NCI-H2196 (cell line): ENCODE data around the gene METTL25.

Source experiments
- DNase-seq: peaks from one replicate; lab custom pipeline; 2025; ENCODE audit not compliant: unreplicated experiment; lab: John Stamatoyannopoulos, UW

Gene METTL25

DNA sequence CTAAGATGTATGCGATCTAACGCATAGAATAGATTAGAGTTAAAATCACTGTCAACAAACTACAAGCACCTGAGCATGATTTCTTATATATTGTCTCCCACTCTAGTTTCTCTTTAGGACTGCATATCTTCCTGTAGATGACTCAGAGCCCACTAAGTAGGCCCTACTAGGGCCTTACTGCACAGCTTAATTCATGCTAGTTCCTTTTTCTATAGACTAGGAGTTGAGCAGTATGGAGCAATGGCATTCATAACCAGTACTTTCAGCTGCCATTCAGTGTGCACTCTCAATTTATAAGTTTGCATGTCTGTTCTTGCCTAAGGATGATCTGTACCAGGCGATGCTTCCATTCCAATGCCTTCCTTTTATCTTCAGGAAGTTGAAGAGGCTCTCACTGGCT lies 103.5 kb downstream of the METTL25 start:
- DNase-seq, result no peak

DNA sequence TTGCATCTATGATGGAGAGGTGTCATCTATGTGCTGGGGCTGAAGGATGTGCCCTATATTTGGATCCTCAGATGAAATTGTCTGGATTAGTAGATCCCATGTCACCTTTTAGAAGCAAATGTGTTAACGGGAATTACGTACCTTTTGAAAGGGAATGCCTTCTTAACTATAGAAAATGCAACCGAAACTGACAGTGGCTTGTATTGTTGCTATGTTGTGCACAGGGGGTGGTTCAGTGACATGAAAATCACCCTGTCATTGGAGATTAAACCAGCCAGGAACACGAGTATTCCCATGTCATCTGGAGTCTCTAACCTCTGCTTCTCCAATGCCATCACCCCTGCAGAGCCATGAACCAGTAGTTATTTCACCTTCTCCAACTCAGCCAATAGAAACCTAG lies 110.2 kb downstream of the METTL25 start:
- DNase-seq, result no peak

DNA sequence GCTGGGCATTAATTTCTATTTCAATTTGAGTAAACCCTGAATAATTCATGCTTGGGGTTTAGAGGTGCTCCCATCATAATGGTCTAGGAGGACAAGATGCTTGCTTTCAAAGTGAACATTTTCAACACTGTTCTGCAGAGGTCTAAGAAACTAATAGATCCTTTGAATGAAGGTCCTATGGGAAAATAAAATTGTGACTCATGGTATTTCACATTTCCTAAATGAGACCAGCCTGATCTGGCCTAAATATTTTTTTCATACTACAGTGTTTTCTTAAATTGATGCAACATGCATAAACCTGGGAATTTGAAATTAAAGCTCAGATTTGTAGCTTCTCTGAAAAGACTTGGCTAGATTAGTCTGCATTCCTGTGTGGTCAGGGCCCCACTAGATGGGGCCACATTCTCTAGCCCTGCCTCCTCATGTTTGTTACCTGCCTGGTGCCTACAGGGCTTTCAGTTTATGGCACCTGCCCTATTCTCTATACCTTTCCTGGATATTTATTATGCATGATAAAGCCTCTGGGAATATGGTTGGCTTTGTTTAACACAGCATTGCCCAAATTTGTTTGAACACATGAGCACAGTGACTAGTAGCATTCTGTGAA lies 112.7 kb downstream of the METTL25 start:
- DNase-seq, result no peak

DNA sequence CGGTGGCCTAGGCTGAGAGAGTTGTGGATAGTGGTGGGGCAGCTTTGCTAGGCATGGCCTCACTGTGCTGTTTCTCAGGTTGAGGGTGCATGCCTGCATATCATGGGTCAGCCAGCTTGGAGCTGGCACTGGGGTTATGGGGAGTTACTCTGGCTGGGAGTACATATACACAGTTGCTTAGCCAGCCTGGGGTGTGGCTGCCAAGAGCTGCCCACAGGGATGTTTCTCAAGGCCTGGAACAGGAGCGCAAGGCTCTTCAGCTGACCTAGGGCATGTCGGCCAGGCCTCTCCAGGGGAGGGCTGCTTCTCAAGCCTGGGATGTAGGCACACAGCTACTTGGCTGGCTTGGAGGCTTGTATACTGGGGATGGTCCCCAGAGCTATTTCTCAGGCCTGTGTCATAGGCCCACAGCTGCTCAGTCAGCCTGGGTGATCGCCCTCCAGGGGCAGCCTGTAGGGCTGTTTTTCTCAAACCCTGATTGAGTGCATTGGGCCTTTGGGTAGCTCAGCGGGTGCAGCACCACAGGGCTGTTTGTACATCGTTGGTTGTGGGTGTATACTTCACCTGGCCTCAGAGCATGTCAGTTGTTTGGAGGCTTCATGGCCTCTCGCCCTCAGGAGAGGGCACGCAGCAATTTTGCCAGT lies 114.9 kb downstream of the METTL25 start:
- DNase-seq, result no peak

DNA sequence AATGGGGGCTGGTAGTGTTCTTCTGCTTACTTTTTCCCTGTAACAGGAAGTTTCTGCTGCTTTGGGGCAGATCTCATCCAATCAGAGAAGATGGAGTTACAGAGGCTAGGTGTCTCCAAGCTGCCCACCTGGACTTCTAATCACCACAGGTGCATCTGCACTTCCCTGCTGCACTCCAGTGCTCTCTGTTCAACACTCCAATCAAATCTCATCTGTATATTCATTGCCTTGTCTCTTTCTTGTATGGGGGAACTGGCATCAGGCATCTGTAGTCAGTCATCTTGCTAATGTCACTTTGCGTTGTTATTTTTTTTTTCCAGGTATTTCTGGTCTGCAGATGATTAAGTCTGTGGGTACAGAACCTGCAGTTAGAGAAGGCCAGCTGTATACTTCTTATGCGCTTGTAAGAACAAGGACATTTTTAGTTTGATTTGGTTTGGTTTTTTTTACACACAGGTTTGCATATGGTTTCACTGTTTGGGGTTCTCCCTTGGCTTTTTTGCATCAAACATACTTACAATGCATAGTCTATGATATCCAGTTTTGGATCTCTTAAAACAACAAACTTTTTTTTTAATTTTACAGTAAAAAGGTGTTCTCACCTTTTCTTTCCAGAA lies 116.0 kb downstream of the METTL25 start:
- no peak for DNase-seq

DNA sequence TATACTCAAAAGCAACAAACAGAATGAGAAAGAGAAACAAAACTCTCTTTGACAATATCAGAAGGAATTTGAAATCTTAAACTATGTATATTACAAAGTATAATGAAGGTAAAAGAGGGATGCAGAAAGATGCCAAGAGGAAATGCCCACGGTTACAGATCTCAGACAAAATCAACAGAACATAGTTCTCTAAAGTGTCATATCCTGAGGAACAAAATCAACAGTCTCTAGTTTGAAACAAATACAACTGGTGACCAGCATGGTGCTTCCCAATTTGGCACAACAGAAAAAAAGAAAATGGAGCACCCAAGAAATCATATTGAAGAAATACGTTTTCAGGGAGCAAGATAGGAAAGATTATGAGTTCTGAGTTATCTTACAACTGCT lies 116.5 kb downstream of the METTL25 start:
- DNase-seq, result no peak

DNA sequence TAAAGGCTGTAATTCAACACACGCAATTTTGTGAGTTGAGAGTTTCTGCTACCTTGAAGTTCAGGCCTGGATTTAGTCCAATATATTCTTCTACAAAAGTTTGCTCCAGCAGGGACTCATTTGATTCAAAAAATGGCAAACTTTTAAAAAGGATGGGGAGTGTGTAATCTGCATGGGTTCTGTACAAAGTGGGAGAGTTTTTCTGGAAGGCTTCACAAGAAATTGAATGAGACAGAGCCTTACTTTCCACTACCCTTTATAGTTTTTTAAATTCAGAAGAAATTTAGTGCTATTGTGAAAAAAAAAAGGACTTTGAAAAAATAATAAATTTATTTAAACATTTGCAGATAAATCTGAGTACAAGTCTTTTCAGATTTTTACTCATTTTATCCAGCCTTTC lies 116.9 kb downstream of the METTL25 start:
- no peak for DNase-seq

DNA sequence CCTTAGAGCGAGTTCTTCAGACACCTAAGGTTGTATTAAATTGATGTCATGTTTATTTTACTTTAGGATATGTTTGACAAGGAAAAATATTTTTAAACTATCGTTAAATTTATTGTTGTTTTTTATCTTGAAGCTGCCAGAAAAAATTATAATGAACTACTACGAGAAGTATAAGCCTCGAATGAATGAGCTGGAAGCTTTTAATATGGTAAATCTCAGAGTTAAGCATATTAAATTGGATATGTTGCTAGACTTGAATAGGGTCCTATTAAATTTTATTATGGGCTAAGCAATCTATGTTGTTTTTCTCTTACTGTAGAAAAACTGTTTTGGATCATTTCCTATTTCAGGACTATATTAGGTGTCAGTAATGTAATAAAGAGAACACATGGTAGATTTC lies 118.2 kb downstream of the METTL25 start:
- no peak for DNase-seq

DNA sequence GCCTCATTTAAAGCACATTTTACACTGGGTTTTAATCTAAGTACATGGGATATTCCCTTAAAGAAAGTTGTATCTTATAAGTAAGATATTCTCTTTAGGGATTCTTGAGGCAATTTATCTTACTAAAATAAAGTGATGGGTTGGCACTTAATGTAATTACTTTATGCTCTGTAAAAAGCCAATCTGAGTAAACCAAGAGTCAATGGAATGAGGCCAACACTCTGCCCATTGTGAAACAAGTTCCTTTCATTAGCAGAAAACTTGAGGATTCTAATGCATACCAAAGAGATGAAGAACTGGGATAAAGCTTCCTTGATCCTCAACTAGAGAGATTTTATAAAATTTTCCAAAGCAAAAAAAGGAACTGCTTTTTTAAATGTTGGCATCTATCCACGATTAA lies 121.2 kb downstream of the METTL25 start:
- DNase-seq, result no peak

DNA sequence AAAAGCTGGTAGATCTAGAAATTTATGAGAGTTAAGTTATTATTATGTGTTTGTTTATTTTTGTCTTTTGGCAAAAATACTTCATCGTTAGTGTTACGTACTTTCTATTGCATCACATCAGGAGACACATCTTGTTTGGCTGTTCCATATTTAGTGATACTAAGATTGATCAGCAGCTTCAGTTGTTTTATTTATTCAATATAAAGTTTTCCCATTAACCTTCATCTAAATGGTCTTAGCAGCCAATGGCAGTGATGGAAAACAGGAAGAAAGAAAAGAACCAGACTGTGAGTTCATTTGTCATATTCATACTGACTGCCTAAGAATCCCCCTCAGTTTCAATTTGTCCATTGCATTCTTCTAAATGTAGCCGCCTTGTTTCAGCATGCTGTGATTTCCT lies 122.3 kb downstream of the METTL25 start:
- no peak for DNase-seq

DNA sequence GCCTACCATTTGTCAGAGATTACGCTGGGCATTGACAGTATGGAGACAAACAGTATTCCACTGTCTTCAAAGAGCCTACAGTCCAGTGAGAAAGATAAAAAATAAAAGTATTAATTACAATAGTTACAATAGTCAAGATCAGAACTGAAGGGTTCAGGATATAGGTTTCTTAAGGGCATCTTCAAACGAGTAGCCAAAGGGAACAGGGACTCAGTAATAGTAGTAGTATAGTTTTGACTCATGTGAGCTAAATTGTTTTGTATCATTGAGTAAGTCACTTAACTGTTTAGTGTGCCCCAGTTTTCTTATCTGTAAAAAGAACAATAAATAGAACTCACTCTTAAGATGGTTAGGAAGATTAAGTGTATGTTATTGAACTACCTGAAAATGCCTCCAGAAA lies 123.6 kb downstream of the METTL25 start:
- no peak for DNase-seq

DNA sequence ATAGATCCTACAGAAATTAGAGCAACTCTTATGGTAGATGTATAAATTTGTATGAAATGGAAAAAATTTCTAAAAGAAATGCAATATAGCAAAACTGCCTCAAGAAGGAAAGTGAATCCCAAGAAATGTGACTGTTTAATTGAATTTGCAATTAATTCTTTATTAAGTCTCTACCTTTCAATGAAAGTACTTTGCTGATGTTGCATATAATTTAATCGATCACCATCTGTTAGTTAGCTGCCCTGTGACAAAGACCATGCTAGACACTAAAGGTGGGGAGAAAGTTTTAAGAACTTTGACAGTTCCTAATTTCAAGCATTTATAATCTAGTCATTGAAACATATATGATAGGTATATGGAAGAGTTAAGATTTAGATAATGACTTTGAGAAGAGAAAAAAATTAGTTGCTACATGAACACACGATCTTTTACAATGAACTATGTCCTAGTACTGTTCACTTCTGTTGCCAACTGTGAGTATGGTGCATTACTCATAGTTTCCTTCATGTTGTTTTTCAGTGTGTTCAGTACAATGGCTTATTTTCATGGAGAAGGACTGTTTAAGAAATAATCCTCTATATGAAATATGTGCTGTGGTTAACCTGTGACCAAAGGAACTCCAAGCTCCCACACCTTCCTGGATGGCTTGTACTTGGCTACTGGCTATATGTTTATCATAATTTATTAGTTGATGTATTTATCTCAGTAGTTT lies 128.4 kb downstream of the METTL25 start:
- no peak for DNase-seq

DNA sequence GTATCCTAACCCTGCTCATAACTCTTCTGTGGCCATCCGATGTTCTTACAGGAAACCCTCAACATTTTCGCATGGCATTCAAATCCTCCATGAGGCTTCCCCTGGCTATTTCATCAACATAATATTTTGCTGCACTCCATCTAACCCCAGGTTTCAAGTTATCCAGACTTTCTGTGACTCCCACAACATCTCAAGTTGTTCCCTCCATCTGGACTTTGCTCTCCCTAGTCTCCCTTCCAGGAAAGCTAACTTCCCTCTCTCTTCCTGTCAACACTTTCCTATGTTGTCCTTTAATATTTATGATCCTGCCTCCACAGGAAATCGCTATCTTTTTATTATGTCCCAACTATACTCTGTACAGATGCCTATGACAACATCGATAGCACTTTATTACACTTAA lies 146.1 kb downstream of the METTL25 start:
- no peak for DNase-seq

DNA sequence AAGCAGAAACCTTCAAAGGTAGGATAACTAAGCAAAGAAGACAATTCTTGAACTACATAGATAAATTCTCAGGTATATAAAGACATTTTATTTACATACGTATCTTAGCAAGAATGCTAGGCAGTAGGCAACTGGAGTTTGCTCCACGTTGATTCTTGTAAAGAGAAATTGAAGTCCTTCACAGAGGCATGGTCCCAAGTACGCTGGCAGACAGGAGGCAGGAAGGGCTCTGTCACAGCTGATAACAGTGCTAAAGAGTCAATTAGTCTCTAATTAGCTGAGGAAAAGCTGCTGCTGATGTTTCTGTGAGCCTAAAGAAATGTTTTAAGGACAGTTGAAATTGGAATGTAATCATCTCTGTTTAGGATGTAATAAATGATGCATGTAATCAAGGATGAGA lies 146.8 kb downstream of the METTL25 start:
- DNase-seq, result no peak

DNA sequence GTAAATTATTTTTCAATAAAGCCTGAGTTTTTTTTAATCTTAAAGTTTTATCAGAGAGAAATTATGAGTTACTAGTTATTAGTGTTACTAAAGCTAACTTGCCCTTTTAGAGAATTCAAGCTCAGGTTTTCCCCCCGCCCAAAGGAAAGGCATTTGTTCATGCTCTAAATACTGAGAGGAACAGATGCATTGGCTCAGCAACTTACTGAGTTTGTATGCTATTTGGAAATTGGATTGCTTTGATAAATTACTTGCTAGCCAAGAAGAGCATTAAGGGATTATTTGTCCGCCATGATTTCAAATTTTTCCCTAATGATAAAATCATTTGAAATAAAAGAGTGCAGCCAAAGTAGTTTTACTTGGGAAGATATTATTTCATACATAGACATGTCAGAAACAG lies 149.4 kb downstream of the METTL25 start:
- no peak for DNase-seq

DNA sequence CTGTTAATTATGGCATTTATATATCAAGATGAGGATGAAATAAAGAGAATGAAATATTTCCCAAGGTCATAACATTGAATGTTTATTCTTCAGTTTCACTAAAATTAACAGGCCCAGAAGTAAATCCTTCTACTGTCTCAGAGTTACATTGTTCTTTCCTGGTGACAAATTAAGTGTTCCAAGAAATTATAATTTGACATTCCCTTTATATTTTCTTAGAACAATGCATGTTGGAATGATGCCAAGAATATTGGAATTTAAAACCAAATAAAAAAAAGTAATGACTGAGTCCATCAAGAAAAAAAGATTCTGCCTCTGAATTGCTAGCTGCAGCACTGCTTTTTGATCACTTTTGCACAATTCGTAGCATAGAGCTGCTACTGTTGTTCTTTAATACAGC lies 152.1 kb downstream of the METTL25 start:
- no peak for DNase-seq

DNA sequence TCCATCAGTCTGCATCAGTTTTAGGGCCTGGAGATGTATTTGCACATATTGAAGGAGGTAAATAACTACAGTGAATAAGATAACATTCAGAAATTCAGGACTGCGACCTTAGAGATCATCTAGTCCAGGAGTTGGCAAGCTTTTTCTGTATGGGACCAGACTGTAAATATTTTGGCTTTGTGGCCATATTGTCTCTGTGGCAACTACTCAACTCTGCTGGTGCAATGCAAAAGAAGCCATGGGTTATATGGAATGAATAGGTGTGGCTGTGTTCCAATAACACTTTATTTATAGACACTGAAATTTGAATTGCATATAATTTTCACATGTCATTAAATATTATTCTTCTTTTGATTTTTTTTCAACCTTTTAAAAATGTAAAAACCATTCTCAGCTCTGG lies 156.6 kb downstream of the METTL25 start:
- no peak for DNase-seq

DNA sequence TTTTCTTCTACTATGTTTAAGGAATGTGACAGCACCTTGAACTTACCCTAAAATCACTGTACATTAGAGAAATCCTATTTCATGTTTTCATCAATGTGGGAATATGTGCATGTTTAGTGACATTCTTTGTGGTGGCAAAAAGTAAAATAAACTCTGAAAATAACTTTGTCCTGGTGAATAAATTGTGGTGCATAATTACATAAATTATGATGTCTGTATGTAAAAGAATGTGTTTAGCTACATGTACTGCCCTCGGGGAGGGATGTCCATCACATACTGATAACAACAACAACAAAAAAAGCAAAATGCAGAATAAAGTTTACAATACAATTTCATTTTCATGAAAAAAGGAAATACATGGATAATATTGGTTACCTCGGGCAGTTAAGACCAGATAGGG lies 157.3 kb downstream of the METTL25 start:
- no peak for DNase-seq

DNA sequence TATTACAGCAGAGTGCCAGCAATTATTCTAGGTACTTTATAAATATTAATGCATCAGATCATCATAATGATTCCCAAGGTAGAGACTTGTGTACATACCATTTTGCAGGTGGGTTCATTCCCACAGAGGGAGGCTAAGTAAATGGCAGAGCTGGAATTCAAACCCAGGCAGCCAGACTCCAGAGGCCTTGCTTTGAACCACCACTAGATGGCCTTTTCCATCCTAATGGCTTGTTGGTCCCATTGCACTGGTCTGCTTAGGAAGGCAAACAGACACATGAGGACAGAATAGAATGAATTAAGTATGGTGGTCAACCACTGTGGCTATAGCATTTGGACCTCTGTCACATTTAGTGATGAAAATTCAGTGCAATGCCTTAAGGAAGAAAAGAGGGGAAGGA lies 158.7 kb downstream of the METTL25 start:
- DNase-seq, result no peak

DNA sequence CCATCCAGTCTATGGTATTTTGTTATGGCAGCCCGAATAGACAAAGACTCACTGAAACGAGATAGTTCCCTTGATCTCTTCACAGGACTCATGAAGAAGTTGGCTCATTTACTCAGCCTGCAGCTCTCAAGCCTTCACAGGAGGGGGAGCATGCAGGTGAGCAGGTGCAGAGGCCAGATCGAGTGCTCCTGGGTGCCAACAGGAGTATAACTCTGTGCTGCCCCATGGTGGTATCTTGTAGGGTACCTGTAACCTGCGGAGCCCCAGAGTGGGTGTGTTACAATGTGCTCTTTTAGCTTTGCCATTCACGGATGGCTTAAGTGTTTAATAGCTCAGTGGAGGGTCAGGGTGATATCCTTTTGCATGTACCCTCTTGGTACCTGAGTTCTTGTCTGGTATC lies 159.5 kb downstream of the METTL25 start:
- no peak for DNase-seq

DNA sequence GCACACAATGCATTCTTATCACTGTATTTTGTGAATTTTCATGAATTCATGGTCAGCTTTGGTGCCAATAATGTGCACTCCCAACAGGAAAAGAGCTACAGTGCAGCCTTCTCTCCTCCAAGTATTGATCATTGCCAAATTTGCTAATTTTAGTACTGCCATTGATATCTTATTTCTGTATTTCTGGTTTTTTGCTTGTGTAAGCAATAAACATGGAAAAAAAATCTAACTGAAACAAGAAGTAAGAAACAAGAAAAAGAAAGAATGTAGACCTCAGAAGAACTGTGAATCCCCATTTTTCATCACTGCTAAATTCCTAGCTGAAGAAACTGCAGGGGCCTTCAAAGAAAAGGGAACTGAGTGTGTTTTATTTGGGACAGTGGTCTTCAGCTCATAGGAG lies 161.2 kb downstream of the METTL25 start:
- DNase-seq, result no peak

DNA sequence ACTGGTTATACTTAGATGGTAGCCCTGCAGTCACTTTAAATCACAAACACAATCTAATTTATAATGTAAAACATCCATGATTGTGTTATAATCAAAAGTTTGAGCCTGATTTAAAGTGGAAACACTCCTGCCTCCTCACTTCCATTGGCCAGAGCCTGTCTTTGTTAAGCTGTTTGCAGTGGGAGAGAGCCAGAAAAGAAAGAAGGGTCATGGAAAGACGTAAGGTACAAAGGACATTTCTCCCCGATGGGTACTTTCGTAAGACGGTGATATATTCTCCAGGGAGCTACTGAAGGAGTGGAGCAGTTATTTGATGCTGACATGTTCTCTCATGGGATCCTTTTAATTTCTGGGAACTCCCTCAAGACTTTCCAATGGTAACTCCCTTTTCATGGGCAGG lies 164.0 kb downstream of the METTL25 start:
- DNase-seq, result no peak
